ENCODE data around the gene PTHLH.

- no peak for TF ChIP-seq YY1 (IDR thresholded peaks at IDR 0.05; ENCODE audit: insufficient read depth, insufficient read length)
- no peak for TF ChIP-seq SUZ12 (IDR thresholded peaks at IDR 0.05; ENCODE audit: extremely low read depth, insufficient read depth, insufficient read length)
Observed at GRCh38 chr12:27936196-27936595, 36.3 kb downstream of the PTHLH start.

Measured in NT2/D1 (cell line).